ENCODE data around the gene C11orf91. TPM values are rescaled to one million over a fixed set of nuclear protein-coding genes. Genes with fewer than 3 reads are reported as not detected.
A peak's percentile ranks its signal among the peaks of the same experiment; 100 is the strongest.

Gene C11orf91, protein sequence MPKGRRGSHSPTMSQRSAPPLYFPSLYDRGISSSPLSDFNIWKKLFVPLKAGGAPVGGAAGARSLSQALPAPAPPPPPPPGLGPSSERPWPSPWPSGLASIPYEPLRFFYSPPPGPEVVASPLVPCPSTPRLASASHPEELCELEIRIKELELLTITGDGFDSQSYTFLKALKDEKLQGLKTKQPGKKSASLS
- total RNA-seq (2012; rRNA removed) (not detected in 2 replicates), polyA plus RNA-seq (2012; rRNA removed) (0.10 TPM in 1 of 2 replicates, not detected in the other), Bru-seq, nascent RNA (percentile 37 among the genes with signal in this experiment), BruChase-seq, experiment 1, labeled RNA remaining after a 6-hour chase (percentile 12 among the genes with signal in this experiment), BruChase-seq, experiment 2, labeled RNA remaining after a 2-hour chase (percentile 32 among the genes with signal in this experiment)
- 0.27 TPM in 1 of 2 replicates, not detected in the other for polyA plus RNA-seq (2012; cell fraction: cytosol; rRNA removed)
- 0.11 and 0.21 TPM in 2 replicates for polyA plus RNA-seq (2012; cell fraction: nucleus; rRNA removed; ENCODE audit: low replicate concordance)
- long read RNA-seq, result 0 reads

DNA sequence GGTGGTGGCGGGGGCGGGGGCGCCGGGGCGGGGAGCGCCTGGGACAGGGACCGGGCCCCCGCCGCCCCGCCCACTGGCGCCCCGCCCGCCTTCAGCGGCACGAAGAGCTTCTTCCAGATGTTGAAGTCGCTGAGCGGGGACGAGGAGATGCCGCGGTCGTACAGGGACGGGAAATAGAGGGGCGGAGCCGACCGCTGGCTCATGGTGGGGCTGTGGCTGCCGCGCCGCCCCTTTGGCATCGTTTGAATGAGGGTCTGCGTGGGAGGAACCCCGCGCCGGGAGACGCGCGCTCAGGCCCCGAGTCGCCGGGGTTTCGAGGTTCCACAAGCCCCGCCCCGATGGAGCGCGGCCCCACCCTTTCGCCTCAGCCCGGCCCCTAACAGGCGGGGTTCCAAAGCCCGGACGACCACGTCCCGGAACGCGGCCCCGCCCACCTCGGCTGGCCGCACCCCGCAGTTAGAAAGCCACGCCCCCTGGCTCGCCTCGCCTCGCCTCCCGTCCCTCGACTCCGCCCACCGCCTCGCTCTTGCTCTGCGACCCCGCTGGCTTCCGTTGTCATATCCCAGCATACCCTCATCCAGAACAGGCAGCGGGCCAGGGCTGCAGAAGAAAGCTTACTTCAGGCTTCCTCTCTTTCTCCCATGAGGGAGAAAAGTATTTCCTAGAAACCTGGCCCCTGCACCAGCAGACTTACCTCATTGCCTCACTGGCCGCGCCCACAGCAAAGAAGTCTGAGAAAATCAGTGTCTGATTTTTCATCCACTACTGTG is at the start of gene C11orf91:
Gene C11orf91, minus strand, starts transcription at position 325 of the 770 bp plus-strand sequence. Its CDS starts 86 bp downstream, at position 239.
- Histone ChIP-seq H4K5ac (ENCODE audit: low read depth, low read length) (peak within 1 kb of the TSS; percentile 87), H2BK15ac (ENCODE audit: low read depth, low read length) (peak within 1 kb of the TSS; percentile 81; the same call in 2 of the 3 replicates), H3K4me2 (ENCODE audit: low read depth, low read length) (peak within 1 kb of the TSS; percentile 84), H2BK5ac (ENCODE audit: low read depth, low read length, poor library complexity, severe bottlenecking) (peak within 1 kb of the TSS; percentile 80), H3K79me1 (ENCODE audit: low read depth in 1 of 2, low read length in 2 of 2) (peaks cover 11 to 45% of the 10 kb centered on the region in 2 experiments; a peak in 3 of 4 replicates), H3K4me1 (ENCODE audit: control insufficient read depth, insufficient read depth, low read length) (peaks cover 23% of the 10 kb centered on the region), H3K18ac (ENCODE audit: low read depth, low read length) (peak within 1 kb of the TSS; percentile 72), H2BK20ac (ENCODE audit: low read depth, low read length) (peak within 1 kb of the TSS; percentile 76), H3K9me1 (ENCODE audit: insufficient read depth, low read length) (peaks cover 38% of the 10 kb centered on the region), H3K23ac (ENCODE audit: low read depth, low read length) (peak within 1 kb of the TSS; percentile 80), H2BK120ac (ENCODE audit: low read depth, low read length) (peak within 1 kb of the TSS; percentile 89), H2AK5ac (ENCODE audit: low read depth, low read length) (peak within 1 kb of the TSS; percentile 94), H4K20me1 (ENCODE audit: insufficient read depth, low read length) (peaks cover 4% of the 10 kb centered on the region; the same call in 1 of the 2 replicates), H3K56ac (ENCODE audit: extremely low read depth, insufficient read depth, low read length) (peak within 1 kb of the TSS; percentile 77), H4K8ac (ENCODE audit: low read depth in 2 of 2, low read length in 2 of 2) (peak within 1 kb of the TSS; percentile 78 to 84), H3K27ac (ENCODE audit: insufficient read depth, low read length) (peak within 1 kb of the TSS; percentile 76), H3K4me3 (ENCODE audit: insufficient read depth, low read depth, low read length) (peak within 1 kb of the TSS; percentile 65), H3K9ac (ENCODE audit: low read depth, low read length) (peak within 1 kb of the TSS; percentile 68), H3K4ac (ENCODE audit: low read depth, low read length) (peak within 1 kb of the TSS; percentile 97), H3K14ac (replicated peaks; ENCODE audit: low read depth, low read length) (peak within 1 kb of the TSS; percentile 83), H3K27me3 (ENCODE audit: control insufficient read depth, insufficient read depth, low read length) (no peaks in the 10 kb centered on the region), H2AK9ac (replicated peaks; ENCODE audit: low read depth, low read length, poor library complexity) (peak within 1 kb of the TSS; percentile 85), H3K36me3 (ENCODE audit: control insufficient read depth, insufficient read depth, low read length) (peaks cover 4% of the 10 kb centered on the region), H3K9me3 (ENCODE audit: control insufficient read depth, insufficient read depth, low read length) (no peaks in the 10 kb centered on the region), H2AFZ (replicated peaks; ENCODE audit: low read length, poor library complexity) (peak within 1 kb of the TSS; percentile 91), H4K91ac (ENCODE audit: insufficient read depth, low read depth, low read length) (peak within 1 kb of the TSS; percentile 90)
- ATAC-seq (ENCODE audit: low read depth), result peak; percentile 93
- CTCF ChIA-PET, result no interaction called here
- POLR2A ChIA-PET (ENCODE audit: unreplicated experiment), result interaction anchor here (0.6 to 1.5 kb wide), 4 partner anchors 9 to 426 kb away, joined by 3 to 15 read pairs (median 4); partner anchors contain the start of gene CD59
- dilution Hi-C loops (cut with HindIII; ENCODE audit: low sequenced_read_pairs, unreplicated experiment), result no loop called here
- intact Hi-C loops (cut with micrococcal nuclease), result no loop called here
- TF ChIP-seq MXI1 (IDR thresholded peaks at IDR 0.05; ENCODE audit: borderline replicate concordance, low read depth, low read length) (peak; percentile 48; the same call in 1 of the 2 replicates), CEBPB (IDR thresholded peaks at IDR 0.05; ENCODE audit: low read depth, low read length) (peak; percentile 51), FOS (IDR thresholded peaks at IDR 0.05; ENCODE audit: low read depth, low read length) (no peak), POLR2A (IDR thresholded peaks at IDR 0.05; ENCODE audit: low read depth, low read length) (peak; percentile 63), SMC3 (IDR thresholded peaks at IDR 0.05; ENCODE audit: low read depth, low read length) (no peak), MAZ (IDR thresholded peaks at IDR 0.05; ENCODE audit: borderline replicate concordance, low read depth, low read length) (peak; percentile 58; the same call in 1 of the 2 replicates), RCOR1 (IDR thresholded peaks at IDR 0.05; ENCODE audit: insufficient replicate concordance, low read length) (no peak), CHD1 (IDR thresholded peaks at IDR 0.05; ENCODE audit: low read depth, low read length) (no peak)
- TF ChIP-seq, protein P1, sequence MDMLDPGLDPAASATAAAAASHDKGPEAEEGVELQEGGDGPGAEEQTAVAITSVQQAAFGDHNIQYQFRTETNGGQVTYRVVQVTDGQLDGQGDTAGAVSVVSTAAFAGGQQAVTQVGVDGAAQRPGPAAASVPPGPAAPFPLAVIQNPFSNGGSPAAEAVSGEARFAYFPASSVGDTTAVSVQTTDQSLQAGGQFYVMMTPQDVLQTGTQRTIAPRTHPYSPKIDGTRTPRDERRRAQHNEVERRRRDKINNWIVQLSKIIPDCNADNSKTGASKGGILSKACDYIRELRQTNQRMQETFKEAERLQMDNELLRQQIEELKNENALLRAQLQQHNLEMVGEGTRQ (IDR thresholded peaks at IDR 0.05; ENCODE audit: low read depth, low read length), result no peak
- TF ChIP-seq, protein P2, sequence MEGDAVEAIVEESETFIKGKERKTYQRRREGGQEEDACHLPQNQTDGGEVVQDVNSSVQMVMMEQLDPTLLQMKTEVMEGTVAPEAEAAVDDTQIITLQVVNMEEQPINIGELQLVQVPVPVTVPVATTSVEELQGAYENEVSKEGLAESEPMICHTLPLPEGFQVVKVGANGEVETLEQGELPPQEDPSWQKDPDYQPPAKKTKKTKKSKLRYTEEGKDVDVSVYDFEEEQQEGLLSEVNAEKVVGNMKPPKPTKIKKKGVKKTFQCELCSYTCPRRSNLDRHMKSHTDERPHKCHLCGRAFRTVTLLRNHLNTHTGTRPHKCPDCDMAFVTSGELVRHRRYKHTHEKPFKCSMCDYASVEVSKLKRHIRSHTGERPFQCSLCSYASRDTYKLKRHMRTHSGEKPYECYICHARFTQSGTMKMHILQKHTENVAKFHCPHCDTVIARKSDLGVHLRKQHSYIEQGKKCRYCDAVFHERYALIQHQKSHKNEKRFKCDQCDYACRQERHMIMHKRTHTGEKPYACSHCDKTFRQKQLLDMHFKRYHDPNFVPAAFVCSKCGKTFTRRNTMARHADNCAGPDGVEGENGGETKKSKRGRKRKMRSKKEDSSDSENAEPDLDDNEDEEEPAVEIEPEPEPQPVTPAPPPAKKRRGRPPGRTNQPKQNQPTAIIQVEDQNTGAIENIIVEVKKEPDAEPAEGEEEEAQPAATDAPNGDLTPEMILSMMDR (conservative IDR thresholded peaks at IDR 0.05; ENCODE audit: low read depth, low read length), result no peak
- TF ChIP-seq, protein P3, sequence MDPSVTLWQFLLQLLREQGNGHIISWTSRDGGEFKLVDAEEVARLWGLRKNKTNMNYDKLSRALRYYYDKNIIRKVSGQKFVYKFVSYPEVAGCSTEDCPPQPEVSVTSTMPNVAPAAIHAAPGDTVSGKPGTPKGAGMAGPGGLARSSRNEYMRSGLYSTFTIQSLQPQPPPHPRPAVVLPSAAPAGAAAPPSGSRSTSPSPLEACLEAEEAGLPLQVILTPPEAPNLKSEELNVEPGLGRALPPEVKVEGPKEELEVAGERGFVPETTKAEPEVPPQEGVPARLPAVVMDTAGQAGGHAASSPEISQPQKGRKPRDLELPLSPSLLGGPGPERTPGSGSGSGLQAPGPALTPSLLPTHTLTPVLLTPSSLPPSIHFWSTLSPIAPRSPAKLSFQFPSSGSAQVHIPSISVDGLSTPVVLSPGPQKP (IDR thresholded peaks at IDR 0.05; ENCODE audit: borderline replicate concordance, low read depth, low read length), result no peak
- WGBS, 2 experiments (ENCODE audit: extremely low coverage in 2 of 2, insufficient read length in 1 of 2), result 1% methylated on average over 35 of the region's 72 CpGs; no CpG with 5 or more reads in 1 of the 2 experiments
- no TSS peak for BruUV-seq (replicated peaks)
- peak; percentile 94 for DNase-seq
- in situ Hi-C loops (cut with MboI; ENCODE audit: low sequenced_read_pairs), result no loop called here

All from IMR-90 (cell line).